Muscle of back (tissue), 11 donors: Measurements from ENCODE around the gene SEMA4C. TPM values are rescaled to one million over a fixed set of nuclear protein-coding genes. Genes with fewer than 3 reads are reported as not detected.

ENCODE experiments used
- DNase-seq, 3 donors: peaks; one replicate each; pipeline versions ENCODE4 v3.0.0 to v3.0.0-alpha.2; 2013
- polyA plus RNA-seq, 10 donors: library from polyadenylated mRNA; unstranded; fragments of 120-200 nt; gene quantifications; one replicate each; pipeline ENCODE4 v1.2.1, GENCODE V29; 2013; ENCODE audit not compliant: insufficient read length in 10 of 10

The SEMA4C gene
- polyA plus RNA-seq, 10 donors, result 22.9 to 35.5 (median 28.6) TPM

- DNase-seq, result no peak
Observed at GRCh38 chr2:96882906-96883305, 13.0 kb upstream of the SEMA4C start.

GRCh38 chr2:96882230-96882629 is 12.3 kb upstream of the SEMA4C start:
- DNase-seq, result no peak

- DNase-seq, result no peak
Observed at GRCh38 chr2:96881349-96882195, 11.7 kb upstream of the SEMA4C start.

- DNase-seq, result no peak
Observed at GRCh38 chr2:96880891-96881273, 11.0 kb upstream of the SEMA4C start.

- DNase-seq, result no peak
Observed at GRCh38 chr2:96879545-96880040, 9.7 kb upstream of the SEMA4C start.

GRCh38 chr2:96878796-96879544 is 9.1 kb upstream of the SEMA4C start:
- no peak for DNase-seq

GRCh38 chr2:96878171-96878570 is 8.3 kb upstream of the SEMA4C start:
- no peak for DNase-seq

GRCh38 chr2:96877631-96878092 is 7.8 kb upstream of the SEMA4C start:
- peak in 1 of 3 donors; percentile 68 for DNase-seq

- no peak for DNase-seq
Observed at GRCh38 chr2:96877042-96877451, 7.2 kb upstream of the SEMA4C start.

GRCh38 chr2:96876269-96877041 is 6.6 kb upstream of the SEMA4C start:
- DNase-seq, result no peak

- no peak for DNase-seq
Observed at GRCh38 chr2:96875498-96876268, 5.8 kb upstream of the SEMA4C start.

- DNase-seq, result peak in 1 of 3 donors; percentile 12
Observed at GRCh38 chr2:96874198-96874831, 4.4 kb upstream of the SEMA4C start.

GRCh38 chr2:96873651-96874096 is 3.8 kb upstream of the SEMA4C start:
- DNase-seq, result no peak

GRCh38 chr2:96872591-96873349 is 2.9 kb upstream of the SEMA4C start:
- no peak for DNase-seq

- peak in 1 of 3 donors; percentile 66 for DNase-seq
Observed at GRCh38 chr2:96870626-96871255, 861 bp upstream of the SEMA4C start.

GRCh38 chr2:96869281-96869821 is 529 bp downstream of the SEMA4C start:
- peak; percentile 84 to 94 (median 90) for DNase-seq

- DNase-seq, result peak; percentile 90 to 96 (median 90)
Observed at GRCh38 chr2:96868555-96869280, 1.2 kb downstream of the SEMA4C start.
